ENCODE data around the gene ANO9.

GRCh38 chr11:398826-399225 is 43.0 kb downstream of the ANO9 start:
- TF ChIP-seq, protein P1, sequence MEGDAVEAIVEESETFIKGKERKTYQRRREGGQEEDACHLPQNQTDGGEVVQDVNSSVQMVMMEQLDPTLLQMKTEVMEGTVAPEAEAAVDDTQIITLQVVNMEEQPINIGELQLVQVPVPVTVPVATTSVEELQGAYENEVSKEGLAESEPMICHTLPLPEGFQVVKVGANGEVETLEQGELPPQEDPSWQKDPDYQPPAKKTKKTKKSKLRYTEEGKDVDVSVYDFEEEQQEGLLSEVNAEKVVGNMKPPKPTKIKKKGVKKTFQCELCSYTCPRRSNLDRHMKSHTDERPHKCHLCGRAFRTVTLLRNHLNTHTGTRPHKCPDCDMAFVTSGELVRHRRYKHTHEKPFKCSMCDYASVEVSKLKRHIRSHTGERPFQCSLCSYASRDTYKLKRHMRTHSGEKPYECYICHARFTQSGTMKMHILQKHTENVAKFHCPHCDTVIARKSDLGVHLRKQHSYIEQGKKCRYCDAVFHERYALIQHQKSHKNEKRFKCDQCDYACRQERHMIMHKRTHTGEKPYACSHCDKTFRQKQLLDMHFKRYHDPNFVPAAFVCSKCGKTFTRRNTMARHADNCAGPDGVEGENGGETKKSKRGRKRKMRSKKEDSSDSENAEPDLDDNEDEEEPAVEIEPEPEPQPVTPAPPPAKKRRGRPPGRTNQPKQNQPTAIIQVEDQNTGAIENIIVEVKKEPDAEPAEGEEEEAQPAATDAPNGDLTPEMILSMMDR (IDR thresholded peaks at IDR 0.05; ENCODE audit: insufficient read depth, low read depth, low read length): no peak
- no peak for TF ChIP-seq EZH2 (IDR thresholded peaks at IDR 0.05; ENCODE audit: insufficient read depth, low read length)
